ENCODE results near the gene PLEKHA5. TPM values are rescaled to one million over a fixed set of nuclear protein-coding genes. Genes with fewer than 3 reads are reported as not detected.

Gene PLEKHA5
- polyA plus RNA-seq, 1 donor (not counting 4 experiments of a cell fraction or from before 2014, with no cell fraction given), result 21.7 TPM

GRCh38 chr12:19211802-19212201 is 82.3 kb downstream of the PLEKHA5 start:
- no peak for FAIRE-seq
- H3K9me1 ChIP-seq (ENCODE audit: control insufficient read depth, extremely low read depth, insufficient read depth, low read length), result no peaks in the 10 kb centered on the region
- H3K9ac ChIP-seq (ENCODE audit: control insufficient read depth, extremely low read depth, insufficient read depth, low read length), result no peak overlapping the region
- no peaks in the 10 kb centered on the region for H3K27me3 ChIP-seq (ENCODE audit: control insufficient read depth, extremely low read depth, insufficient read depth, low read length)
- H3K79me2 ChIP-seq (ENCODE audit: control insufficient read depth, insufficient read depth, low read length), result peaks cover 9% of the 10 kb centered on the region
- no peak for DNase-seq (ENCODE audit: low read depth, low spot score)
- H3K27ac ChIP-seq (ENCODE audit: control insufficient read depth, insufficient read depth, low read length), result no peak overlapping the region
- peaks cover 0 to 2% of the 10 kb centered on the region in 2 experiments for H3K36me3 ChIP-seq (ENCODE audit: control insufficient read depth in 2 of 2, extremely low read depth in 1 of 2, insufficient read depth in 2 of 2, low read length in 2 of 2)
- H2AFZ ChIP-seq (ENCODE audit: control insufficient read depth, low read length), result no peak overlapping the region
- no peaks in the 10 kb centered on the region for H3K9me3 ChIP-seq (ENCODE audit: control insufficient read depth, low read depth, low read length)
- no peak for TF ChIP-seq CTCF (optimal IDR thresholded peaks at IDR 0.05 in 1 of 3, IDR thresholded peaks at IDR 0.05 in 1 of 3, conservative IDR thresholded peaks at IDR 0.05 in 1 of 3; ENCODE audit: extremely low read depth in 1 of 3, insufficient read depth in 2 of 3, low read length in 3 of 3)
- TF ChIP-seq EZH2 (IDR thresholded peaks at IDR 0.05; ENCODE audit: low read length), result no peak
- dilution Hi-C loops (cut with MboI; ENCODE audit: extremely low pct_ligation_motif_present, low sequenced_read_pairs), result no loop called here
- no peak overlapping the region for H3K4me2 ChIP-seq (ENCODE audit: control insufficient read depth, extremely low read depth, insufficient read depth, low read depth, low read length)
- H3K4me1 ChIP-seq (ENCODE audit: control insufficient read depth, extremely low read depth, insufficient read depth, low read length), result no peaks in the 10 kb centered on the region
- H4K20me1 ChIP-seq (ENCODE audit: control insufficient read depth, extremely low read depth, insufficient read depth, low read length), result no peaks in the 10 kb centered on the region
- H3K4me3 ChIP-seq (ENCODE audit: control insufficient read depth in 2 of 3, extremely low read depth in 1 of 3, insufficient read depth in 2 of 3, low read depth in 1 of 3, low read length in 3 of 3), result no peak overlapping the region

GRCh38 chr12:19212245-19212644 is 82.7 kb downstream of the PLEKHA5 start:
- peaks cover 0 to 2% of the 10 kb centered on the region in 2 experiments for H3K36me3 ChIP-seq (ENCODE audit: control insufficient read depth in 2 of 2, extremely low read depth in 1 of 2, insufficient read depth in 2 of 2, low read length in 2 of 2)
- H3K9me1 ChIP-seq (ENCODE audit: control insufficient read depth, extremely low read depth, insufficient read depth, low read length), result no peaks in the 10 kb centered on the region
- TF ChIP-seq EZH2 (IDR thresholded peaks at IDR 0.05; ENCODE audit: low read length) (no peak), CTCF (optimal IDR thresholded peaks at IDR 0.05 in 1 of 3, IDR thresholded peaks at IDR 0.05 in 1 of 3, conservative IDR thresholded peaks at IDR 0.05 in 1 of 3; ENCODE audit: extremely low read depth in 1 of 3, insufficient read depth in 2 of 3, low read length in 3 of 3) (no peak)
- no peaks in the 10 kb centered on the region for H3K9me3 ChIP-seq (ENCODE audit: control insufficient read depth, low read depth, low read length)
- DNase-seq (ENCODE audit: low read depth, low spot score) (no peak), FAIRE-seq (no peak)
- no peaks in the 10 kb centered on the region for H3K4me1 ChIP-seq (ENCODE audit: control insufficient read depth, extremely low read depth, insufficient read depth, low read length)
- no peaks in the 10 kb centered on the region for H4K20me1 ChIP-seq (ENCODE audit: control insufficient read depth, extremely low read depth, insufficient read depth, low read length)
- H3K27ac ChIP-seq (ENCODE audit: control insufficient read depth, insufficient read depth, low read length), result no peak overlapping the region
- H3K4me2 ChIP-seq (ENCODE audit: control insufficient read depth, extremely low read depth, insufficient read depth, low read depth, low read length), result no peak overlapping the region
- H3K4me3 ChIP-seq (ENCODE audit: control insufficient read depth in 2 of 3, extremely low read depth in 1 of 3, insufficient read depth in 2 of 3, low read depth in 1 of 3, low read length in 3 of 3), result no peak overlapping the region
- no peaks in the 10 kb centered on the region for H3K27me3 ChIP-seq (ENCODE audit: control insufficient read depth, extremely low read depth, insufficient read depth, low read length)
- dilution Hi-C loops (cut with MboI; ENCODE audit: extremely low pct_ligation_motif_present, low sequenced_read_pairs), result no loop called here
- no peak overlapping the region for H2AFZ ChIP-seq (ENCODE audit: control insufficient read depth, low read length)
- H3K9ac ChIP-seq (ENCODE audit: control insufficient read depth, extremely low read depth, insufficient read depth, low read length), result no peak overlapping the region
- H3K79me2 ChIP-seq (ENCODE audit: control insufficient read depth, insufficient read depth, low read length), result peaks cover 12% of the 10 kb centered on the region

Data from keratinocyte (primary cell).